ENCODE measurements around the gene PCDHA2.
A peak's percentile ranks its signal among the peaks of the same experiment; 100 is the strongest.

PCDHA2 gene

GRCh38 chr5:140835622-140836510, 41.2 kb downstream of the PCDHA2 start:
- Histone ChIP-seq H3K27me3 (ENCODE audit: control insufficient read depth, insufficient read depth, low read length) (no peaks in the 10 kb centered on the region), H3K9ac (ENCODE audit: low read length) (no peak overlapping the region), H3K4me1 (ENCODE audit: control insufficient read depth, insufficient read depth, low read length) (no peaks in the 10 kb centered on the region), H3K27ac (ENCODE audit: low read depth, low read length) (no peak overlapping the region), H3K9me3 (ENCODE audit: control insufficient read depth, insufficient read depth, low read depth, low read length) (peaks cover 5% of the 10 kb centered on the region; the same call in 1 of the 2 replicates), H3K36me3 (ENCODE audit: control insufficient read depth, insufficient read depth, low read length) (peaks cover 3% of the 10 kb centered on the region; the same call in 1 of the 2 replicates), H3K4me3 (ENCODE audit: low read depth, low read length) (no peak overlapping the region)

- H3K9ac ChIP-seq (ENCODE audit: low read length), result no peak within 1 kb of the TSS
- peaks cover 5% of the 10 kb centered on the region for H3K9me3 ChIP-seq (ENCODE audit: control insufficient read depth, insufficient read depth, low read depth, low read length)
- no peaks in the 10 kb centered on the region for H3K4me1 ChIP-seq (ENCODE audit: control insufficient read depth, insufficient read depth, low read length)
- no peaks in the 10 kb centered on the region for H3K27me3 ChIP-seq (ENCODE audit: control insufficient read depth, insufficient read depth, low read length)
- peak within 1 kb of the TSS; percentile 42 for H3K4me3 ChIP-seq (ENCODE audit: low read depth, low read length)
- no peak within 1 kb of the TSS for H3K27ac ChIP-seq (ENCODE audit: low read depth, low read length)
- peaks cover 1% of the 10 kb centered on the region; the same call in 1 of the 2 replicates for H3K36me3 ChIP-seq (ENCODE audit: control insufficient read depth, insufficient read depth, low read length)
Observed at GRCh38 chr5:140840978-140841962, 46.6 kb downstream of the PCDHA2 start, which contains the start of gene PCDHA8. Gene PCDHA8, plus strand, starts transcription at chr5:140841187. Its CDS starts 135 bp downstream, at chr5:140841322.

GRCh38 chr5:140842798-140843733, 48.4 kb downstream of the PCDHA2 start:
- no peak overlapping the region for H3K27ac ChIP-seq (ENCODE audit: low read depth, low read length)
- H3K36me3 ChIP-seq (ENCODE audit: control insufficient read depth, insufficient read depth, low read length), result no peaks in the 10 kb centered on the region
- H3K9me3 ChIP-seq (ENCODE audit: control insufficient read depth, insufficient read depth, low read depth, low read length), result peaks cover 3% of the 10 kb centered on the region; the same call in 1 of the 2 replicates
- H3K27me3 ChIP-seq (ENCODE audit: control insufficient read depth, insufficient read depth, low read length), result no peaks in the 10 kb centered on the region
- no peaks in the 10 kb centered on the region for H3K4me1 ChIP-seq (ENCODE audit: control insufficient read depth, insufficient read depth, low read length)
- H3K9ac ChIP-seq (ENCODE audit: low read length), result no peak overlapping the region
- no peak overlapping the region for H3K4me3 ChIP-seq (ENCODE audit: low read depth, low read length)
